HG02938 (cell line): ENCODE results near the gene CNTNAP2.

Source experiments
- ATAC-seq: cut with Tn5 transposase; IDR thresholded peaks from one replicate; pipeline ENCODE4 v1.9.1; 2021; ENCODE audit warnings: mild to moderate bottlenecking, moderate library complexity; ENCODE audit not compliant: unreplicated experiment

Gene CNTNAP2

DNA sequence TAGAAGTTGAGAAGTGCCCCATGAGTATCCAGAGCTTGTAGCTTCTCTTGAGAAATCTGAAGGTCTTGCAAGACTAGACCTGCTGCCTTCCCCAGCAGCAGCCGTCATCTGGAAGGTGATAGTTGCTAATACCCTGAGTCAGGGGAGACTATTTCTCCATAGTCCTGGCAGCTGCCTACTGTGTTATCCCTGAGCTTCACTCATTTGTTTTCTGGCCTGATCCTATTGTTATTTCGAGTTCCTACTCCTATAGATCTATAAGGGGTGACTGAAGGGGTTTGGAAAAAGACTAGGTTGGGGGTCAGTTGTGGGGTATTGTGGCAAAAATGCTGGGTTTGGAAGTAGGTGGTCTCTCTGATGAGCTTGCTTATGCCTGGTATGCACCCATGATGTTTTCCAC lies 297.8 kb downstream of the CNTNAP2 start:
- ATAC-seq: no peak

DNA sequence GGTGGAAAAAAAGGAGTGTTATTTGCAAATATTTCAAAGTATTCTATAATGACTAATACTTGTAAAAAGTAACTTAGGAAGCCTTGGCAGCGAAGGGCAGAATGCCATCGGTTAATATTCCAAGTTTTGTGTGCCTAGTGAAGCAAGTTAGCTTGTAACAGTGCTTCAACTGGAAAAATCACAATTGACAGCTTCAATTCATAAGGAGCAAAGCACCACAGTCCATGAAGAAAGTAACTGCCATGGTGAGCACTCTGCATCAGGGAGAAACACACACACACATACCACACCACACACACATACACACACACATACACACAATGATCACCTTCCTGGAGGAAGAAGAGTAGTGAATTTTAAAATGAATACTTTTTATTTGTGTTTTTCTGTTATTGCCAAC lies 298.3 kb downstream of the CNTNAP2 start:
- ATAC-seq: no peak

DNA sequence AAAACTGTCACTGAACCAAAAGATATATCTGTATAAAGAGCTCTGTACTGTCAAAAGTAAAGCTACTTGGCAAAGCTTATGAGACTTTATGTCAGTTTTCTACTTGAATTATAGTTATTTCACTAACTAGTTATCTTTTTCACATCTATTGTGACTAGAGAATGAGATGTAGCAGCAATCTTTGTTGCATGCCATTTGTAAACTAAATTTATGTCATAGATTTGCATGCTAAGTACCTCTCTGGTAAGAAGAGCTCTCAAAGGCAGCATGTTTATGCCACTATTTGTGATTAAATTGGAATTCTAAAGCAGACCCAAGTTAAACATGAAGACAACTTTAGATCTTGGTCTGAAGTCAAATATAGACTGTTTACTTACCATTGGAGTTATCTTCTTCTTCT lies 300.6 kb downstream of the CNTNAP2 start:
- no peak for ATAC-seq

DNA sequence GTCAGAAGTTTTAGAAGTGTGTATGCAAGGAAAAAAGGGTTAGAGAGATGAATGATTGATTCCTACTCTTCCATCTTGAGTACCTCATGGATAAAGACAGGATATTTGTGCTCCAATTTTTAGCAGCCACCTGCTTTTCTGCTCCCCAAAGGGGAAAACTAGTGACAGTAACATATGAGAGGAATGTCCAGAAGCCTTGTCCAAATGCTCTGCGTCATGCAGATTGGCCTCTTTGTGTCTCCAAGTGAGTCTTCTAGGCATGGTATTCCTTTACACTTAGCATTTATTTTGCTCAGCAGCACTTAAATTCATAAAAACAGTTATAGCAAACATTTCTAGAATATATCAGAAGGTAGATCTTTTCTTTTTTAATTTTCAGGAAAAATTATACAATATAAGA lies 306.8 kb downstream of the CNTNAP2 start:
- no peak for ATAC-seq

DNA sequence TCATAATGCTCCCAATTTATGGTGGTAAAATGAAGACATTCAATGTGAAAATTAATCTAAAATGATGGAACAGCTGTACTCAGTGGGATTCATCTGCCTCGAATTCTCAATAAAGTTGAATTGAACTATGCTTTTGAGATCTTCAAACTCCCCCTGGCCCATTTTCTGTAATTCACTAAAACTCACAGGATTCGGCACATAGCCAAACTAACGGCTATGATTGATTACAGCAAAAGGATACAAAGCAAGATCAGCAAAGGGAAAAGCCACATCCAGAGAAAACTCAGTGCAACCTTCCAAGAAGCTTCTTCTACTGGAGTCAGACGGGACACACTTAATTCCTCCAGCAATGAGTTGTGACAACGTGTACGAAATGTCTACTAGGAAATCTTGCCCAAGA lies 307.5 kb downstream of the CNTNAP2 start:
- no peak for ATAC-seq

DNA sequence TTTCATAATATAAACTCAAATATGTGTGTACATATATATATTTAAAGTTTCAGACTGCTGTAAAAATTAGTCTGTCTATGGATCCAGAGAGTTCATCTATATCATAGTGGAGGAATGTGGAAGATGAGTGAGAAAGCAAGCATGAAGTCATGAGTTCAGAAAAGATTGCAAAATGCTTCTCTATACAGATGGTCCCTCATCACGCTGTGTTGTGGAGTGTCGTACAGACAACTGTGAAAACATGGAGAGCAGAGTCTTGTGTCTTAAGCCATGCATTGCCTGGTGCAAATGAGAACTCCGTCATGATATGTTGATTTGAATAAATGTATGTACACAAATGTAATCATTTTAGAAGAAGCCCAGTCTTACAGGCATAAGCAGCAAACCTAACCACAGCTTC lies 316.9 kb downstream of the CNTNAP2 start:
- no peak for ATAC-seq

DNA sequence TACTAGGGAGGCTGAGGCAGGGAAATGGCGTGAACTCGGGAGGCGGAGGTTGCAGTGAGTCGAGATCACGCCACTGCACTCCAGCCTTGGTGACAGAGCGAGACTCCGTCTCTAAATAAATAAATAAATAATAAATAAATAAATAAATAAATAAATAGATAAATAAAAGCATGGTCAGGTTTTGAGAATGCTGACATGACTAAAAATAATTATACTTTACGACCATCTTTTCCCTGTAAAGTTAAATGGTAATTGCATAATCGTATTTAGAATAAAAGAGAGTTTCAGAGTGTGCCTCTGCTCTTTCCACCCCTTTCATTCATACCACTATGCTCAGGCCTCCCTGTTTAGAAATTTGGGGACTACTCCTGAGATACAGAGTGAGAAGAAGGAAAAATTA lies 326.5 kb downstream of the CNTNAP2 start:
- ATAC-seq: no peak

DNA sequence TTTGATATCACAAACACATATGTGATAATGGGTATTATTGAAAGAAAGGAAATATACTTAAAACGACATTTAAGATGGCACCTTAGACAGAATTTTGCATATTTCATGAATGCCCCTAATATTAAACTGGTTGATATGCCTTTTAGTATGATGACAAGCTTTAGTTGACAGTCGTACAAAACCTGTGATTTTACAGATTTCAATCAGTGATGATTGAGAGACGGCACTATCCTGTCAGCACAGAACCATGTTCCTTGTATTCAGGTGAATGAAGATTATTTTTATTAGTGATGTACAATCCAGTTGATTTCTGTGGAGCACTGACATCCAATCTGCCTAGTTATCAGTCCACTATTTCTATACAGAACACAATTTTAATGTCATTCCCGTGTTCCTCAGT lies 333.0 kb downstream of the CNTNAP2 start:
- ATAC-seq: no peak

DNA sequence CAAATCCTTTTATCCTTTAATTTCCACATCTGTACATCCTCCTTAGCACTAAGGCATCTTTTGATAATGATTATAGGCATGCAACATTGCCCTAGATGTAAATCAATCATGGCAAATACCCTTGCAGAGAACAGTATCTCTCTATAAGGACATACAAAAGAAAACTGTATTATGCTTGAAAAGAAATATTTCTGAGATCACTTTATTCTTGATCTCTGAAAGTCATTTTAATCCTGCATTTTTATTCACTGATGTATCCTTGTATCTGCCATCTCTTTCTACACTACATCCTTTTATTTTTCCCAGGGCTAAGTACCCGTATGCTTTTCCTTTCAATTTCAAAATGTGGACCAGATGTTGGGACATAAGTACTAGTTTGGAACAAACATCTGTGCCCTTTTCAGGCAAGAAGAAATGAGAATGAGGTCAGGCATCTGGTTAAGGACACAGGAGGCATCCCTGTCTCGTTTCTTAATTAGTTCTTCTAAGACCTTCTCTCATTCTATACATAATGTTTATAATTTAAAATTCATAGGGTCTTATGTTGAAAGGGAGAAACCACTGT lies 338.6 kb downstream of the CNTNAP2 start:
- ATAC-seq: no peak

DNA sequence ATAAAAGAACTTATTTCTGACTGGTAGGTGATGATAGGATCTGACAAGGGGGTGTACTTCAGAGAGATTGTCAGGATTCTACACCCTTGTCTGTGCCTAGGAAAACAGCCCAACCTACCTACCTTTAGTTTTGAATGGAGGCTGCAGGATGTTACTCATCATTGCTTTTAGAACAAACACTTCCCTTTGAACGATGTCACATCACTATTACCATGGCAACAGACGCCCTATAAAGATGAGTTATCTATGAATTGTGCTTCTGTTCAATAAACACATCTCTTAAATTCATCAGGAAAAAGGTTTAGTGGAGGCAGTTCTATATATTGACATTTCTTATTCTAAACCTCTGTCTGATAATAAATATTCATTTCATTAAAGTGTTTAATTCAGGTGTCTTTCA lies 362.4 kb downstream of the CNTNAP2 start:
- no peak for ATAC-seq

DNA sequence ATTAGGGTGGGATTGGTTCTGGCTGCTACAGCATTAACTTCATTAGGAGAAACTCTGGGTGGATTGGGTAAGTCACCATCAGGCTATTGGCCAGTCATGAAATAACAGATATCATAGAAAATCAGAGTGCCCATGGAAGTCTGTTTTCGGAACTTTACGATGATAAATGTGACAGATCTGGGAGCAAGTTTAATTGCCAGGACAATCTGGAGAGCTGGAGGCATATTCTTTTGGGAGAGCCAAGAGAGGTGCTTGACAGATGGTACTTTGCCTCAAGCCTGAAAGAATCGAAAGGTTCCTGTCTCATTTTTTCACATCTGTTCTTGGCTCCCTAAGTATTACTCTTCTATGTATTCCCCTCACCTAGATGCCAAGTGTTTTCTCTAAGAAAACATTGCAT lies 369.9 kb downstream of the CNTNAP2 start:
- no peak for ATAC-seq

DNA sequence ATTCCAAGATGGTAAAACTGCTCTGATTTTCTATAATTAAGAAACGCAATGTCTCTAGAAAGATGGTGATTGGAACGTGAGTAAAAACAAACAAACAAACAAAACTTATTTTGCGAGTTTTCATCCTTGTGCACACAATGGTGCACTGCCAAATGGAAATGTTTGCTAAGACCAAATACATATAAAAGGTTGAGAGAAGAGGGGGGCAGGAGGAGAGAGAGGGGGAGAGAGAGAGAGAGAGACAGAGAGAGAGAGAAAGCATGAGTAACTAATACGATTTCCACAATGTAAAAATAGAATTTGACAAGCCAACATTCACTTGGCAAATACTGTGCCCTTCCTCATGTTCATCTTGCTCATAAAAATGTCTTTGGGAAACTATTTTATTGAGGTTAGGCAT lies 375.4 kb downstream of the CNTNAP2 start:
- no peak for ATAC-seq

DNA sequence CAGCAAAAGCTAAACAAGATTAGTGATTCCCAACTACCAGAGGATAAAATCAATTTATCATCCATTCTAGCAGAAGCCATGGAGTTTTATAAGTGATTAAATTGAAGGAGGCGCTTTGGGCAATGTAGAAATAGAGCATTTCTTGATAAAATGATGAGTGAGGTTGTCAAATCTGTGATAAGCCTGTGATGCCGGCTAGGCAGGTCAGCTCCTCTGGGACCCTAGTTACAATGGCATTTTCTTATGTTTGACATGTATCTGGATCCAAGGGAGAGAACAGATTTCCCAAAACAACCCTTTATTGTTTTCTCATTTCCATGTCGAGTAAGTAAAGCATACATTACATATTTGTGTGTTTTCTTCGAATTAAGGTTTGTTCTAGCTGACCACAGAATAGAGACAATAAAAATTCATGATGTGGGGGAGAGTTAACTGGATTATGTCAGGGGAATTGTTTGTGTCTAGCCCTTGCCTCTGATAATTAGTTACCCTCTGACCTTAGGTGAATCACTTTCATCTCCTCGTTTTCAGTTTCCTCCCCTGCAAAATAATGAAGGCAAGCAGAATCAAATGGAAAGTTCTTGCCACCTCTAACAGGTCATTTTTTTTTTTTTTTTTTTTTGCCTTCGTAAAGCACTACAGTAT lies 378.5 kb downstream of the CNTNAP2 start:
- ATAC-seq: no peak

DNA sequence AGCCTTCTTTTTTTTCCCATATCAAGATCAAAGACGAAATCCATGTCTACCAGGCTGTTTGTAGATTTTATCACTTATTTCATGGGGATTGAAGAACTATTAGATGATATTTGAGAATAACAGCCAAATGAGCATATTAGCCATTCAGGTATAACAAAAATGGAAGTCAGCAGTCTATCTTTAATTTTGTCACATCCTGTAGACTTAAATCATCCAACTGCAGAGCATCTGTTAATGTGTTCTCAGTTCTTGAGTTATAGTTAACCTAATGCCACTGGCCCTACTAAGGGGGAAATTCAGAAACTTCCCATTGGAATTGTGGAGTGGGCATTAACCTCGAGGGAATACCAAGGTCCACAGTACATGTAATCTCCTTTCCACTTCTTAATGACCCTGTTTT lies 380.1 kb downstream of the CNTNAP2 start:
- ATAC-seq: no peak

DNA sequence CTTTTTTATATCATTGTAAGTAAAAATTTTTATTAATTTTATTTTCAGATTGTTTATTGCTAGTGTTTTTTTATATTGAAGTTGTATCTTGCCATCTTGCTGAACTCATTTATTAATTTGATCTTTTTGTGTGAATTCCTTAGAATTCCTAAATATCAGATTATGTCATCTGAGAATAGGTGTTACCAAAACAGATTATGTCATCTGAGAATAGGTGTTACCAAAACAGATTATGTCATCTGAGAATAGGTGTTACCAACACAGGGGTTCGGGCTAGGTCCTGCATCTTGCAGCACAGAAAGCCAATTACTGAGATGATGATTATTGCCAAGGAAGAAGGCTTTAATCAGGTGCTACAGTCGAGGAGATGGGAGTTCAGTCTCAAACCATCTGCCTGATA lies 383.4 kb downstream of the CNTNAP2 start:
- no peak for ATAC-seq

DNA sequence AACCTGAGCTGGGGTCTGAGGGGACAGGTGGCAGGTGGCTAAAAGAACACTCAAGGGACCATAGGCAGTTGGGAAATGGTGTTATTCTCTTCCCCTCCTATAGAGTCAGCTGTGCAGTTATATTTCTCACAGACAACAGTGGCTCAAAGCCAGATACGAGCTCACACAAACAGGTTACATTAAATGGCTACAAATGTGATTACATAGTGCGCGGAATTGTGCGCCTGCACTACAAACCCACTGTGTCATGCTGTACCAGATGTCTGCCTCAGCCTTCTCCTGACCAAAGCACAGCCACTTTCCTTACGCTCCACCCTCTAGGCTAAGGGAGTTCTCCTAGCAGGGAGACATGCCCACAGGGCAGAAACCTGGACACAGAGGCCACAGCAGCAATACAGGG lies 387.2 kb downstream of the CNTNAP2 start:
- ATAC-seq: no peak

DNA sequence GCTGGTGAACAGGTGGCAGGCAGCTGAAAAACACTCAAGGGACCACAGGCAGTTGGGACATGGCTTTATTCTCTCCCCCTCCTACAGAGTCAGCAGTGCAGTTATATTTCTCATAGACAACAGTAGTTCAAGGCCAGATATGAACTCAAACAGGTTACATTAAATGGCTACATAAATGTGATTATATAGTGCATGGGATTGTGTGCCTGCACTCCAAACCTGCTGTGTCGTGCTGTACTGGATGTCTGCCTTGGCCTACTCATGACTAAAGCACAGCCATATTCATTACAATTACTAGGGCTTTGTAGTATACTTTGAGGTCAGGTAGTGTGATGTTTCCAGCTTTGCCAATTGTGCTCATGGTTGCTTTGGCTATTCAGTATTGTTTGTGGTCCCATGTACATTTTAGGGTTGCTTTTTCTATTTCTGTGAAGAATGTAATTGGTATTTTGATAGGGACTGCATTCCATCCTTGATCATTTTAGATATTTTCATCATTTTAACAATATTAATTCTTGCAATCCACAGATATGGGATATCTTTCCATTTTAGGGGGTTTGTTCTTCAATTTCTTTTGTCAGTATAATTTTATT lies 393.6 kb downstream of the CNTNAP2 start:
- no peak for ATAC-seq

DNA sequence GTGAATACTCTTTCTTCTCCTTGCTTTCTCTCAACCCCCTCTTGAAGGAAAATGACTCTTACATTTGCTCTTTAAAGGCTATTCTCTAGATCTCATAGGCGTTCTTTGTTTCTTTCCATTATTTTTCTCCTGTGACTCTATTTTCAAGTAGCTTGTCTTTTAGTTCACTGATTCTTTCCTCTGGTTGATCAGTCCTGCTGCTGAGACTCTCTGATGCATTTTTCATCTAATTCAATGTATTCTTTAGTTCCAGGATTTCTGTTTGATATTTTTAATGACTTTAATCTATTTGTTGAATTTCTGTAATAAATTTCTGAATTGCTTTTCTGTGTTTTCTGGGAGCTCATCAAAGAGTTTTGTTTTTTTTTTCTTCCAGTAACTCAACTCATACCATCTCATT lies 397.7 kb downstream of the CNTNAP2 start:
- no peak for ATAC-seq

DNA sequence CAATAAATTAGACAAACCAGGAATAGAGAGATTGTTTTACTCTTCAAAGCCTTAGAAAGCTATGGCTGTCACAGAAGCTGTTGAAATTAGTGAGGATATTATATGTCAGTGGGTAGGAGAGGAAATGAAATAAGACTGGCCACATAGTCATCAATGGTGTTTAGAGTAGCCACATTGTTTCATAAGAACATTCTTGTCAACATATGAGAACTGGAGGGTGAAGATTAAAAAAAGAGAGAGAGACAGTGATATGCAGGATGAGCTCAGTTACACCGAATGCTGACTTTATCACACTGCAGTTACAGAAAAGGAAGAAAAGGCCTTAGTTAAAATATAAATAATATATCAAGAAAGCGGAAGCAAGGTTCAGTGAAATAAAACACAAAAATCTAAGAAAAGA lies 412.0 kb downstream of the CNTNAP2 start:
- no peak for ATAC-seq

DNA sequence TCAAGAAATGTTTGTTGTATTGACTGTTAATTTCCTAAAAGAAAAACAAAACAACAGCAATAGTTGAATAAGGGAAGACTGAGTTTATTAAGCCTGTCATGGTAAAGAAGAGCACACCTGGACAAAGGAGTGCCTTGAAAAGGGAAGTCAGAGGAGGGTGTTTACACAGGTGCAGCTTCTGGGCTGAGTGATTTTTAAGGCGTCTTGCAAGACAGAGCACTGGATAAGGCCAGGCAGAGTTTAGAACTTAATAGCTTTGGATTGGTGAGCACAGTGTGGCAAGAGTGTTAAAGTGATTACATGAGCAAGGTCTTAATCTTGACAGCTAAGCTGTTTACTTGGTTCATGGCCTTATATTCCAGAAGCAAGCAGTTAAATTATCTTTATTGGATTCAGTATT lies 423.2 kb downstream of the CNTNAP2 start:
- ATAC-seq: no peak

DNA sequence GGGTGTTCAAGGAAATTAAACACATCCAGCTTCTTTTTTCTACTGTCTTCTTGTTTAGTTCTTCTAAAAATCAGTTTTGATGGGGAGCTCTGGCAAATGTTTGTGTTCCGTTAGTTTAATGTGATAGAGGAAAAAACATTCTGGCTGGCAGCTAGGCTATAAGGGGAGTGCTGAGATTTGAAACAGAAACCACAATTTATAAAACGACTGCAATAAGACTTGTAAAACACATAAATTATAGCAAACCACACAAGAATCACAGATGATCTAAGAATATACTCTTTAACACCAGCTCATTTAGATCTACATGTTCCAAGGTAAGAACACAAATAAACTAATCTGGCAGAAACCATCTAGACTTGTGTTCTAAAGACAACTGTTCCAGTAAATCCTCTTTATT lies 425.5 kb downstream of the CNTNAP2 start:
- no peak for ATAC-seq

DNA sequence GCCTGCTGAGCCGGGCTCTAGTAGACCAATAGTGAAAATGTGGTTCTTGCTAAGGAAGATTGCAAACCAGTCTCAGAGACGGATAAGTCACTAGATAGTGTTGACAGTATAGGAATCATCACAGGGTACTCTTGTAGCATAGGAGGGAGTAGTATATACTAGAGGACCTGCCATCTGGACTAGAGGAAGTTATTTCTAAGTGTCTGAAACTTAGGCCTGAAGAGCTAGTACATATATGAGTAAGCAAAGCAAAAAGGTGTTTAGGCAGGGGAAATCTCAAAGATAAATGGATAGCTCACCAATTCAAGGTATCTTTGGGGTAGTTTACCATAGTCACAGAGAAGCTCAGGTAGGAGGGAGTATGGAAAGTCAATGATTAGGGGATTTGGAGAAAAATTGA lies 428.1 kb downstream of the CNTNAP2 start:
- ATAC-seq: no peak

DNA sequence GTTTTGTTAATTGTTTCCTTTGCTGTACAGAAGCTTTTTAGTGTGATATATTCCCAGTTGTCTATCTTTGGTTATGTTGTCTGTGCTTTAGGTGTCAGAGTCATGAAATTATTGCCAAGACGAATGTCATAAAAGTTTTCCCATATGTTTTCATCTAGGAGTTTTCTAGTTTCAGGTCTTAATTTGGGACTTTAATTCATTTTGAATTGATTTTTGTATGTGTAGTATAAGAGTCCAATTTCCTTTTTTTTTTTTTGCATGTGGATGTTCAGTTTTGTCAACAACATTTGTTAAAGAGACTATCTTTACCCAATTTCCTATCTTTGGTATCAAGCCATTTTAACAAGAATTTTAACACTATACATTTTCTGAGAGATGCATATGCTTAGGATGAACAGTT lies 432.2 kb downstream of the CNTNAP2 start:
- ATAC-seq: no peak
